NOMO-1 treated with DMSO at 0.1 percent for 48 hours (cell line): Measurements from ENCODE around the gene TTC21B.

ENCODE experiments used
- DNase-seq: peaks from one replicate; lab custom pipeline; 2025; ENCODE audit not compliant: unreplicated experiment; lab: John Stamatoyannopoulos, UW

Gene TTC21B

GRCh38 chr2:165927353-165927752 lies 26.2 kb downstream of the TTC21B start:
- DNase-seq: no peak

GRCh38 chr2:165924946-165925345 lies 28.6 kb downstream of the TTC21B start:
- no peak for DNase-seq

- DNase-seq: no peak
Observed at GRCh38 chr2:165920748-165921147, 32.8 kb downstream of the TTC21B start.

- DNase-seq: no peak
Observed at GRCh38 chr2:165913636-165914035, 39.9 kb downstream of the TTC21B start.

- DNase-seq: no peak
Observed at GRCh38 chr2:165911981-165912380, 41.6 kb downstream of the TTC21B start.

- DNase-seq: no peak
Observed at GRCh38 chr2:165911231-165911630, 42.3 kb downstream of the TTC21B start.

- DNase-seq: no peak
Observed at GRCh38 chr2:165909466-165909865, 44.1 kb downstream of the TTC21B start.

GRCh38 chr2:165905854-165906253 lies 47.7 kb downstream of the TTC21B start:
- DNase-seq: no peak

GRCh38 chr2:165905269-165905668 lies 48.3 kb downstream of the TTC21B start:
- DNase-seq: no peak

- DNase-seq: no peak
Observed at GRCh38 chr2:165904432-165904831, 49.1 kb downstream of the TTC21B start.

- no peak for DNase-seq
Observed at GRCh38 chr2:165903406-165903805, 50.2 kb downstream of the TTC21B start.

- peak; percentile 10 for DNase-seq
Observed at GRCh38 chr2:165902934-165903333, 50.6 kb downstream of the TTC21B start.

- DNase-seq: peak; percentile 60
Observed at GRCh38 chr2:165901620-165902298, 51.8 kb downstream of the TTC21B start.

- no peak for DNase-seq
Observed at GRCh38 chr2:165899311-165899710, 54.3 kb downstream of the TTC21B start.

GRCh38 chr2:165898381-165898780 lies 55.2 kb downstream of the TTC21B start:
- peak; percentile 49 for DNase-seq

- peak; percentile 81 for DNase-seq
Observed at GRCh38 chr2:165897726-165898125, 55.9 kb downstream of the TTC21B start.

GRCh38 chr2:165897074-165897473 lies 56.5 kb downstream of the TTC21B start:
- DNase-seq: no peak

GRCh38 chr2:165895974-165896373 lies 57.6 kb downstream of the TTC21B start:
- DNase-seq: no peak

GRCh38 chr2:165893556-165893955 lies 60.0 kb downstream of the TTC21B start:
- no peak for DNase-seq

GRCh38 chr2:165892526-165892925 lies 61.0 kb downstream of the TTC21B start:
- no peak for DNase-seq

GRCh38 chr2:165891943-165892342 lies 61.6 kb downstream of the TTC21B start:
- no peak for DNase-seq

GRCh38 chr2:165891345-165891744 lies 62.2 kb downstream of the TTC21B start:
- no peak for DNase-seq

- DNase-seq: no peak
Observed at GRCh38 chr2:165889798-165890197, 63.8 kb downstream of the TTC21B start.
